Smooth muscle cell (in vitro differentiated cells): Measurements from ENCODE around the gene CALN1. TPM values are rescaled to one million over a fixed set of nuclear protein-coding genes. Genes with fewer than 3 reads are reported as not detected.
"Not testable (repeated sequence)": the region's sequence is repeated elsewhere in the genome, so short reads cannot be mapped to it uniquely, and the experiment has no call there.

ENCODE experiments used
- DNase-seq: peaks from one replicate; lab custom pipeline; 2025; ENCODE audit not compliant: unreplicated experiment; lab: John Stamatoyannopoulos, UW
- H2AFZ ChIP-seq: fragments of 200-600 bp; sonication (generic); 2 replicates; pipeline ENCODE4 v1.6.0; 2016; ENCODE audit warnings: antibody characterized with exemption, low read depth, mild to moderate bottlenecking
- H3F3A ChIP-seq: fragments of 200-600 bp; sonication (generic); 2 replicates; pipeline ENCODE4 v1.6.0; 2017; ENCODE audit warnings: antibody characterized with exemption, low read depth
- H3K27ac ChIP-seq: fragments of 200-600 bp; sonication (generic); 2 replicates; pipeline ENCODE4 v1.5.1; 2016; ENCODE audit warnings: low read depth, mild to moderate bottlenecking
- H3K27me3 ChIP-seq: fragments of 200-600 bp; sonication (generic); 2 replicates; pipeline ENCODE4 v1.6.1; 2016; ENCODE audit warnings: low read depth, mild to moderate bottlenecking
- H3K36me3 ChIP-seq: fragments of 200-600 bp; sonication (generic); 2 replicates; pipeline ENCODE4 v1.5.1; 2016; ENCODE audit warnings: low read depth
- H3K4me1 ChIP-seq: fragments of 200-600 bp; sonication (generic); 2 replicates; pipeline ENCODE4 v1.5.1; 2016; ENCODE audit warnings: low read depth
- H3K4me2 ChIP-seq: fragments of 200-600 bp; sonication (generic); 2 replicates; pipeline ENCODE4 v1.6.0; 2016; ENCODE audit warnings: mild to moderate bottlenecking
- H3K4me3 ChIP-seq: fragments of 200-600 bp; sonication (generic); 2 replicates; pipeline ENCODE4 v1.5.1; 2016; ENCODE audit warnings: mild to moderate bottlenecking
- H3K79me2 ChIP-seq: fragments of 200-600 bp; sonication (generic); 2 replicates; pipeline ENCODE4 v1.6.0; 2016; ENCODE audit warnings: low read depth, mild to moderate bottlenecking
- H3K9ac ChIP-seq: fragments of 200-600 bp; sonication (generic); 2 replicates; pipeline ENCODE4 v1.6.0; 2016; ENCODE audit warnings: low read depth
- H3K9me3 ChIP-seq: fragments of 200-600 bp; sonication (generic); replicated peaks from 2 replicates; pipeline ENCODE4 v1.5.1; 2016; ENCODE audit warnings: low read depth
- H4K20me1 ChIP-seq: fragments of 200-600 bp; sonication (generic); 2 replicates; pipeline ENCODE4 v1.6.0; 2016; ENCODE audit warnings: low read depth
- CTCF ChIP-seq: fragments of 200-600 bp; sonication (generic); IDR thresholded peaks from 2 replicates; pipeline ENCODE4 v1.5.1; 2017; ENCODE audit warnings: borderline replicate concordance, mild to moderate bottlenecking, antibody characterized with exemption; ENCODE audit not compliant: insufficient read depth, poor library complexity, severe bottlenecking
- WGBS: methylation state at CpG from one replicate; pipeline ENCODE4 v1.1.7; 2016; ENCODE audit warnings: low lambda C conversion rate; 5-methylcytosine and 5-hydroxymethylcytosine counted together
- polyA plus RNA-seq: library from polyadenylated mRNA; unstranded; fragments of >200 nt; fragmentation: Nextera tagmentation; extraction: Ambion mirVana; gene quantifications from 2 replicates; pipeline ENCODE4 v1.2.1, GENCODE V29; 2016
- total RNA-seq: library from RNA; depleted of rRNA; stranded (reverse); fragments of >200 nt; gene quantifications from 2 replicates; pipeline ENCODE4 v1.2.3, GENCODE V29; 2014

CALN1 gene
- total and polyA plus RNA-seq, 2 experiments from 2014 or later: not detected

GRCh38 chr7:71937840-71938371 lies 474.2 kb downstream of the CALN1 start:
- no peak overlapping the region for H3K4me3 ChIP-seq
- H2AFZ ChIP-seq: no peak overlapping the region
- H3K4me2 ChIP-seq: no peak overlapping the region
- H4K20me1 ChIP-seq: no peaks in the 10 kb centered on the region
- H3K9me3 ChIP-seq: no peaks in the 10 kb centered on the region
- no peak for DNase-seq
- WGBS: 90% methylated on average over 4 of the region's 4 CpGs
- H3F3A ChIP-seq: no peaks in the 10 kb centered on the region
- H3K27ac ChIP-seq: no peak overlapping the region
- H3K36me3 ChIP-seq: no peaks in the 10 kb centered on the region
- H3K4me1 ChIP-seq: no peaks in the 10 kb centered on the region
- H3K9ac ChIP-seq: no peak overlapping the region
- H3K27me3 ChIP-seq: peaks cover 2% of the 10 kb centered on the region
- no peak for TF ChIP-seq CTCF
- no peaks in the 10 kb centered on the region for H3K79me2 ChIP-seq

GRCh38 chr7:71935674-71936073 lies 476.5 kb downstream of the CALN1 start:
- no peaks in the 10 kb centered on the region for H4K20me1 ChIP-seq
- no peak overlapping the region for H3K27ac ChIP-seq
- H3K4me3 ChIP-seq: no peak overlapping the region
- no peaks in the 10 kb centered on the region for H3K79me2 ChIP-seq
- no peaks in the 10 kb centered on the region for H3K36me3 ChIP-seq
- TF ChIP-seq CTCF: no peak
- 78% methylated on average over 5 of the region's 5 CpGs for WGBS
- peaks cover 2% of the 10 kb centered on the region for H3K27me3 ChIP-seq
- no peaks in the 10 kb centered on the region for H3K9me3 ChIP-seq
- H3K9ac ChIP-seq: no peak overlapping the region
- no peak overlapping the region for H3K4me2 ChIP-seq
- H2AFZ ChIP-seq: no peak overlapping the region
- no peaks in the 10 kb centered on the region for H3F3A ChIP-seq
- DNase-seq: no peak
- no peaks in the 10 kb centered on the region for H3K4me1 ChIP-seq

DNA sequence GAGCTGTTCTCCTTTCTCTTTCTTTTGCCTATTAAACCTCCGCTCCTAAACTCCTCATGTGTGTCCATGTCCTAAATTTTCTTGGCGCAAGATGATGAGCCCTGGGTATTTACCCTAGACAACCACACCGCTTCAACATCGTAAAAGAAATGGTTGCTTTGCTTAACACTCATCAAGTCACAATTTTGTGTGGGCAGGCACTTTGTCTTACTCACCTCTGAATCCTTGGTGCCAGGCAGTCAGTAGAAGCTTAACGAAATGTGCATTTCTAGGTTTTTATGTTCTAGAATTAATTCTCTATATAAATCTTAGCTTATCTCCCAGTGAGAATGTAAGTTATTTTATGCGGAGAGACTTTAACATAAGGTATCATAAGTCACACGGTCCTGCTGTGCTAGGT lies 478.7 kb downstream of the CALN1 start:
- Histone ChIP-seq H3K4me1 (no peaks in the 10 kb centered on the region), H3K79me2 (no peaks in the 10 kb centered on the region), H3K4me3 (no peak overlapping the region), H3K4me2 (no peak overlapping the region), H3K9me3 (no peaks in the 10 kb centered on the region), H3F3A (no peaks in the 10 kb centered on the region), H3K9ac (no peak overlapping the region), H3K27ac (no peak overlapping the region), H4K20me1 (no peaks in the 10 kb centered on the region), H3K36me3 (no peaks in the 10 kb centered on the region), H2AFZ (no peak overlapping the region), H3K27me3 (no peaks in the 10 kb centered on the region)
- no peak for TF ChIP-seq CTCF
- no peak for DNase-seq
- WGBS: 95% methylated on average over 7 of the region's 7 CpGs

- Histone ChIP-seq H3K79me2 (no peaks in the 10 kb centered on the region), H3F3A (no peaks in the 10 kb centered on the region), H4K20me1 (no peaks in the 10 kb centered on the region), H3K4me1 (no peaks in the 10 kb centered on the region), H3K9me3 (no peaks in the 10 kb centered on the region), H3K27ac (no peak overlapping the region), H2AFZ (no peak overlapping the region), H3K9ac (no peak overlapping the region), H3K27me3 (no peaks in the 10 kb centered on the region), H3K4me2 (no peak overlapping the region), H3K4me3 (no peak overlapping the region), H3K36me3 (no peaks in the 10 kb centered on the region)
- DNase-seq: no peak
- no peak for TF ChIP-seq CTCF
- WGBS: 52% methylated on average over 7 of the region's 7 CpGs
Measured at GRCh38 chr7:71925663-71926062, 486.5 kb downstream of the CALN1 start.

GRCh38 chr7:71914204-71914603 lies 497.9 kb downstream of the CALN1 start:
- not testable (repeated sequence) for H3K79me2 ChIP-seq, H3F3A ChIP-seq, H3K9ac ChIP-seq, H3K4me2 ChIP-seq, H3K9me3 ChIP-seq, H3K27me3 ChIP-seq, H3K27ac ChIP-seq, H3K4me3 ChIP-seq, H2AFZ ChIP-seq, H4K20me1 ChIP-seq, DNase-seq, H3K4me1 ChIP-seq, H3K36me3 ChIP-seq
- 89% methylated on average over 4 of the region's 4 CpGs for WGBS
